ENCODE data around the gene KCNQ2.

DNA sequence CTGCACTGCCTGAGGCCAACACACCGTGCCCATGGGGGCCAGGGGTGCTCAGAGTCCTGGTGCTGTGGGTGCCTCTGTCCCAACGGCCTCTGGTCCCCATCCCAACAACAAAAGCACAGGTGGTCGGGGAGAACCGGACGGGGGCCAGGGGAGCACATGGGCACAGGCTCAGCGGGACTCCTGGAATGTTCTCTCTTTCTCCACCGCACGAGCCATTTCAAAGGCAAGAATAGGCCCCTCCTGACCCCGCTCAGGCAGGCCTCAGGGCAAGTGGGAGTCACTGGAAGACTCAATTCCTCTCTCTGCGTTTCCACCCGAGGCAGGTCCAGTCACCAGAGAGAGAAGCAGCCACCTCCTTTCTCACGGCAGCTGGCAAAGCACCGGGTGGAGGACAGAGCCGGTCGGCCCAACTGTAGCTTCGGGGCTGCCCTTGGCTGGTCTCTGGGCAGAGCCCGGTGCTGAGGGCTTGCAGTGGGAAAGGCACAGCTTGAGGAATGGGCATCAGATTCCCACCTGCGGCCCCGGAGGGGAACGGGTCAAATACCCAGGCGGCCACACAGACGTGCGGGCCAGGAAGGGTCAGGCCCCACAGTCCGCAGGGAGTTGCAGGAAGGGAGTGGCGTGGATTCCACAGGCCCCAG, 55.2 kb downstream of the KCNQ2 start:
- TF ChIP-seq, protein P1, sequence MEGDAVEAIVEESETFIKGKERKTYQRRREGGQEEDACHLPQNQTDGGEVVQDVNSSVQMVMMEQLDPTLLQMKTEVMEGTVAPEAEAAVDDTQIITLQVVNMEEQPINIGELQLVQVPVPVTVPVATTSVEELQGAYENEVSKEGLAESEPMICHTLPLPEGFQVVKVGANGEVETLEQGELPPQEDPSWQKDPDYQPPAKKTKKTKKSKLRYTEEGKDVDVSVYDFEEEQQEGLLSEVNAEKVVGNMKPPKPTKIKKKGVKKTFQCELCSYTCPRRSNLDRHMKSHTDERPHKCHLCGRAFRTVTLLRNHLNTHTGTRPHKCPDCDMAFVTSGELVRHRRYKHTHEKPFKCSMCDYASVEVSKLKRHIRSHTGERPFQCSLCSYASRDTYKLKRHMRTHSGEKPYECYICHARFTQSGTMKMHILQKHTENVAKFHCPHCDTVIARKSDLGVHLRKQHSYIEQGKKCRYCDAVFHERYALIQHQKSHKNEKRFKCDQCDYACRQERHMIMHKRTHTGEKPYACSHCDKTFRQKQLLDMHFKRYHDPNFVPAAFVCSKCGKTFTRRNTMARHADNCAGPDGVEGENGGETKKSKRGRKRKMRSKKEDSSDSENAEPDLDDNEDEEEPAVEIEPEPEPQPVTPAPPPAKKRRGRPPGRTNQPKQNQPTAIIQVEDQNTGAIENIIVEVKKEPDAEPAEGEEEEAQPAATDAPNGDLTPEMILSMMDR (IDR thresholded peaks at IDR 0.05), result no peak
- TF ChIP-seq POLR2A (IDR thresholded peaks at IDR 0.05), result no peak

All from prostate gland (tissue), 2 donors.